ENCODE results near the gene TMEM129. TPM values are rescaled to one million over a fixed set of nuclear protein-coding genes. Genes with fewer than 3 reads are reported as not detected.

TMEM129 gene
- total and polyA plus RNA-seq, 2 experiments from 2014 or later: 16.4 to 64.4 TPM

DNA sequence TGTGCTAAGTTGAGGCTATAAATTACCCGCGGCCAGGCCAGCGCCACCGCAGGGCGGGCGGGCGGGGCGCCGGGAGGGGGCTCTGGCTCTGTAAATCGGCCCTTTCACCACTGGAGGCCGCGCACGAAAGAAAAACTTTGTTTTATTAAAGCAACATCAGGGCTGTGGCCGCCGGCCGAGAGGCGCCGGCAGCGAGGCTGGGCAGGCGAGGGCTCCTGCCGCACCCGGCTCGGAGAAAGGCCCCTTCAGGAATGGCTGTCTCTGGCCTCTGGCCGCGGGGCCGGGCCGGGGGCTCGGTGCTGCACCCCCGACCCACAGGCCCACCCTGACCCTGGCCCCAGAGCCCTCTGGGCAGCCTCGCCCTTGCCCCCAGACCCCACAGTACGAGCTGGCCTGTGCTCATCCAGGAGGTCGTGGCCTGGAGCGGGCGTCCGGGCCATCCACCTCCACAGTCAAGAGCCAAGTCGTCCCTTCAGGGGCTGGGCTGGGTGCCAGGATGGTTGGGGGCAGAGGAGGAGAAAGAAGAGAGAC is 42.5 kb upstream of the TMEM129 start:
- Histone ChIP-seq H2AFZ (no peak overlapping the region), H3K4me1 (ENCODE audit: insufficient read depth) (peaks cover 23% of the 10 kb centered on the region), H3K36me3 (ENCODE audit: insufficient read depth) (no peaks in the 10 kb centered on the region), H3F3A (replicated peaks; ENCODE audit: low read depth) (no peaks in the 10 kb centered on the region), H3K9me2 (ENCODE audit: insufficient read depth) (no peaks in the 10 kb centered on the region), H3K27me3 (ENCODE audit: insufficient read depth) (no peaks in the 10 kb centered on the region), H3K4me3 (no peak overlapping the region), H4K20me1 (replicated peaks; ENCODE audit: insufficient read depth) (no peaks in the 10 kb centered on the region), H3K27ac (ENCODE audit: low read depth) (no peak overlapping the region), H3K4me2 (no peak overlapping the region), H3K79me2 (replicated peaks; ENCODE audit: insufficient read depth) (no peaks in the 10 kb centered on the region)
- Mint-ChIP-seq H3K4me3 (no peak overlapping the region), H3K27me3 (ENCODE audit: insufficient read depth, low read depth, poor library complexity) (peaks cover 19% of the 10 kb centered on the region), H3K27ac (no peak overlapping the region), H3K36me3 (ENCODE audit: low read depth) (no peaks in the 10 kb centered on the region), H3K4me1 (peaks cover 10% of the 10 kb centered on the region), H3K9me3 (no peaks in the 10 kb centered on the region; the same call in 2 of the 3 replicates)
- DNase-seq (ENCODE audit: low spot score): no peak
- TF ChIP-seq, protein P1, sequence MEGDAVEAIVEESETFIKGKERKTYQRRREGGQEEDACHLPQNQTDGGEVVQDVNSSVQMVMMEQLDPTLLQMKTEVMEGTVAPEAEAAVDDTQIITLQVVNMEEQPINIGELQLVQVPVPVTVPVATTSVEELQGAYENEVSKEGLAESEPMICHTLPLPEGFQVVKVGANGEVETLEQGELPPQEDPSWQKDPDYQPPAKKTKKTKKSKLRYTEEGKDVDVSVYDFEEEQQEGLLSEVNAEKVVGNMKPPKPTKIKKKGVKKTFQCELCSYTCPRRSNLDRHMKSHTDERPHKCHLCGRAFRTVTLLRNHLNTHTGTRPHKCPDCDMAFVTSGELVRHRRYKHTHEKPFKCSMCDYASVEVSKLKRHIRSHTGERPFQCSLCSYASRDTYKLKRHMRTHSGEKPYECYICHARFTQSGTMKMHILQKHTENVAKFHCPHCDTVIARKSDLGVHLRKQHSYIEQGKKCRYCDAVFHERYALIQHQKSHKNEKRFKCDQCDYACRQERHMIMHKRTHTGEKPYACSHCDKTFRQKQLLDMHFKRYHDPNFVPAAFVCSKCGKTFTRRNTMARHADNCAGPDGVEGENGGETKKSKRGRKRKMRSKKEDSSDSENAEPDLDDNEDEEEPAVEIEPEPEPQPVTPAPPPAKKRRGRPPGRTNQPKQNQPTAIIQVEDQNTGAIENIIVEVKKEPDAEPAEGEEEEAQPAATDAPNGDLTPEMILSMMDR (conservative IDR thresholded peaks at IDR 0.05; ENCODE audit: low read depth in 2 of 2): no peak
- peak; percentile 1 for ATAC-seq

- H3K36me3 ChIP-seq (ENCODE audit: insufficient read depth): no peaks in the 10 kb centered on the region
- H4K20me1 ChIP-seq (replicated peaks; ENCODE audit: insufficient read depth): no peaks in the 10 kb centered on the region
- no peak overlapping the region for H3K27ac ChIP-seq (ENCODE audit: low read depth)
- H3K27me3 Mint-ChIP-seq (ENCODE audit: insufficient read depth, low read depth, poor library complexity): peaks cover 16% of the 10 kb centered on the region
- H3K36me3 Mint-ChIP-seq (ENCODE audit: low read depth): no peaks in the 10 kb centered on the region
- DNase-seq (ENCODE audit: low spot score): peak; percentile 65
- no peaks in the 10 kb centered on the region for H3K79me2 ChIP-seq (replicated peaks; ENCODE audit: insufficient read depth)
- H3K4me1 Mint-ChIP-seq: peaks cover 7% of the 10 kb centered on the region
- peaks cover 18% of the 10 kb centered on the region for H3K4me1 ChIP-seq (ENCODE audit: insufficient read depth)
- no peak overlapping the region for H3K4me3 Mint-ChIP-seq
- H3K27me3 ChIP-seq (ENCODE audit: insufficient read depth): no peaks in the 10 kb centered on the region
- H3K4me2 ChIP-seq: no peak overlapping the region
- H2AFZ ChIP-seq: 0 out of 2 replicates have a peak overlapping the region, but pooled peaks have one; percentile 47
- H3K9me3 Mint-ChIP-seq: no peaks in the 10 kb centered on the region; the same call in 2 of the 3 replicates
- no peak overlapping the region for H3K4me3 ChIP-seq
- ATAC-seq: peak; percentile 4
- no peak overlapping the region for H3K27ac Mint-ChIP-seq
- H3F3A ChIP-seq (replicated peaks; ENCODE audit: low read depth): no peaks in the 10 kb centered on the region
- no peaks in the 10 kb centered on the region for H3K9me2 ChIP-seq (ENCODE audit: insufficient read depth)
- TF ChIP-seq STAT1 (IDR thresholded peaks at IDR 0.05; ENCODE audit: unreplicated experiment): no peak
- no peak for TF ChIP-seq ETS1 (IDR thresholded peaks at IDR 0.05)
- no peak for TF ChIP-seq ZNF114 (CRISPR knock-in tag; IDR thresholded peaks at IDR 0.05)
- no peak for TF ChIP-seq POLR2AphosphoS5 (IDR thresholded peaks at IDR 0.05; ENCODE audit: low read depth)
- TF ChIP-seq, protein P2, sequence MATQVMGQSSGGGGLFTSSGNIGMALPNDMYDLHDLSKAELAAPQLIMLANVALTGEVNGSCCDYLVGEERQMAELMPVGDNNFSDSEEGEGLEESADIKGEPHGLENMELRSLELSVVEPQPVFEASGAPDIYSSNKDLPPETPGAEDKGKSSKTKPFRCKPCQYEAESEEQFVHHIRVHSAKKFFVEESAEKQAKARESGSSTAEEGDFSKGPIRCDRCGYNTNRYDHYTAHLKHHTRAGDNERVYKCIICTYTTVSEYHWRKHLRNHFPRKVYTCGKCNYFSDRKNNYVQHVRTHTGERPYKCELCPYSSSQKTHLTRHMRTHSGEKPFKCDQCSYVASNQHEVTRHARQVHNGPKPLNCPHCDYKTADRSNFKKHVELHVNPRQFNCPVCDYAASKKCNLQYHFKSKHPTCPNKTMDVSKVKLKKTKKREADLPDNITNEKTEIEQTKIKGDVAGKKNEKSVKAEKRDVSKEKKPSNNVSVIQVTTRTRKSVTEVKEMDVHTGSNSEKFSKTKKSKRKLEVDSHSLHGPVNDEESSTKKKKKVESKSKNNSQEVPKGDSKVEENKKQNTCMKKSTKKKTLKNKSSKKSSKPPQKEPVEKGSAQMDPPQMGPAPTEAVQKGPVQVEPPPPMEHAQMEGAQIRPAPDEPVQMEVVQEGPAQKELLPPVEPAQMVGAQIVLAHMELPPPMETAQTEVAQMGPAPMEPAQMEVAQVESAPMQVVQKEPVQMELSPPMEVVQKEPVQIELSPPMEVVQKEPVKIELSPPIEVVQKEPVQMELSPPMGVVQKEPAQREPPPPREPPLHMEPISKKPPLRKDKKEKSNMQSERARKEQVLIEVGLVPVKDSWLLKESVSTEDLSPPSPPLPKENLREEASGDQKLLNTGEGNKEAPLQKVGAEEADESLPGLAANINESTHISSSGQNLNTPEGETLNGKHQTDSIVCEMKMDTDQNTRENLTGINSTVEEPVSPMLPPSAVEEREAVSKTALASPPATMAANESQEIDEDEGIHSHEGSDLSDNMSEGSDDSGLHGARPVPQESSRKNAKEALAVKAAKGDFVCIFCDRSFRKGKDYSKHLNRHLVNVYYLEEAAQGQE (IDR thresholded peaks at IDR 0.05; ENCODE audit: unreplicated experiment): no peak
- no peak for TF ChIP-seq EZH2 (IDR thresholded peaks at IDR 0.05; ENCODE audit: low read depth, unreplicated experiment)
- TF ChIP-seq CREB1 (CRISPR knock-in tag; IDR thresholded peaks at IDR 0.05; ENCODE audit: low read depth): no peak
- TF ChIP-seq ZNF331 (CRISPR knock-in tag; IDR thresholded peaks at IDR 0.05; ENCODE audit: low read depth): no peak
- TF ChIP-seq NANOG (IDR thresholded peaks at IDR 0.05; ENCODE audit: borderline replicate concordance): no peak
- no peak for TF ChIP-seq JUNB (IDR thresholded peaks at IDR 0.05; ENCODE audit: unreplicated experiment)
- TF ChIP-seq, protein P1 (conservative IDR thresholded peaks at IDR 0.05; ENCODE audit: low read depth in 2 of 2): no peak
These were observed 42.0 kb upstream of the TMEM129 start for GRCh38 chr4:1763070-1763549.

Data from GM23338 (cell line).